GM21390 (cell line): ENCODE data around the gene FIG4.
A peak's percentile ranks its signal among the peaks of the same experiment; 100 is the strongest.
"Not testable (repeated sequence)": the region's sequence is repeated elsewhere in the genome, so short reads cannot be mapped to it uniquely, and the experiment has no call there.

Experiments used
- ATAC-seq: cut with Tn5 transposase; IDR thresholded peaks from one replicate; pipeline ENCODE4 v1.9.1; 2021; ENCODE audit not compliant: unreplicated experiment

The FIG4 gene

GRCh38 chr6:109690737-109691621 lies at the start of gene FIG4, which contains the start of gene AK9:
Gene FIG4 (plus strand): TSS chr6:109691296. CDS start chr6:109691436, 140 bp downstream.
Gene AK9 (minus strand): TSS chr6:109691202. CDS start chr6:109675745, 15,457 bp downstream.
- peak; percentile 89 for ATAC-seq

- no peak for ATAC-seq
Observed at GRCh38 chr6:109644131-109644530, 47.0 kb upstream of the FIG4 start.

- ATAC-seq: no peak
Observed at GRCh38 chr6:109653264-109653663, 37.8 kb upstream of the FIG4 start.

- no peak for ATAC-seq
Observed at GRCh38 chr6:109655761-109656262, 35.3 kb upstream of the FIG4 start.

- ATAC-seq: peak; percentile 63
Observed at GRCh38 chr6:109660526-109661320, 30.4 kb upstream of the FIG4 start.

GRCh38 chr6:109662192-109662591 lies 28.9 kb upstream of the FIG4 start:
- no peak for ATAC-seq

DNA sequence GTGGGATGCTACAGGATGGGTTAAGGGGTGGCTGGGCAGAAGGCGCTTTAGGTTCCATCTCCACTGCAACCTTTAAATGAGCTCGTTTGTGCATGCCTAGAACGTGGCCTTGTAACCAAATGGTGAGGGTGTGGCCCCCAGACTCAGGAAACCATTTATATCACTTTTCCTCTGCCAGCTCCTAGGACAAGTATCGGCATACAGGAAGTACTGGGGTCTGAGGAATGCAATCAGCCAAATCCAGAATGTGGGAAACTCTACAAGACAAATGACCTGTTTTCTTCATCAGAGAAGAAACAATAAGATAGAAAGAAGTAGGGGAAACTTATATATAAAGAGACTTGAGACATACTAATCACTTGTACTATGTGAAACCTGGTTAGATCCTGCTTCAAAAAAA lies 21.3 kb upstream of the FIG4 start:
- ATAC-seq: no peak

GRCh38 chr6:109671733-109672132 lies 19.4 kb upstream of the FIG4 start:
- ATAC-seq: no peak

DNA sequence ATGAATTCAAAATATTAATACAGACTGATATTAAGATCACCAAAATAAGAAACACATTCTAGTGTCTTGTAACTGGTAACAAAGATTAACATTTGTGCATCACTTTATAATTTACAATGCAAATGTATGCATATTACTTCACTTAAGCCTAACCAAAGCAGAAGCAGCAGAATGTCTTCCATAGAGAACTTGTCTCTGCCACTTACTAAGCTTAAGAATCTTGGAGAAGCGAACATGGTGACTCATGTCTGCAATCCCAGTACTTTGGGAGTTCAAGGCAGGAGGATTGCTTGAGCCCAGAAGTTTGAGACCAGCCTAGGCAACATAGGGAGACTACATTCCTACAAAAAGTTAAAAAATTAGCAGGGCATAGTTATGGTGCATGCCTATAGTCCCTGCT lies 18.9 kb upstream of the FIG4 start:
- ATAC-seq: no peak

DNA sequence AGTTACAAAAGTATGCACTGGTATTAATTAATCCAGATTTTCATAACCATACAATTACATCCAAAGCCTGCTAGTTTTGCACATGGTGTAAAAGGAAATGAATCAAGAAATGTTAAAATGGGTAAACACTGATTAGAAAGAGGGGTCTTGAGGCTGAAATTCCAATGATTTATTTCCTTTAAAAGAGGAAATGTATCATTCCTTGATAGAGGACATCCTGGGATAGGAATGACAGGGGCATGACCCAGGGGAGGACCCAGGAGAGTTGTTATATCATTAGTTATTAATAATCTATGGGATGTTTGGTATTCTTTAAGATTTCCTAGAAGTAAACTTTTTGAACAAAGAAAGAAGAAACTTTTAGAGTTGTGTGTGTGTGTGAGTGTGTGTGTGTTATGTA lies 18.3 kb upstream of the FIG4 start:
- ATAC-seq: no peak

DNA sequence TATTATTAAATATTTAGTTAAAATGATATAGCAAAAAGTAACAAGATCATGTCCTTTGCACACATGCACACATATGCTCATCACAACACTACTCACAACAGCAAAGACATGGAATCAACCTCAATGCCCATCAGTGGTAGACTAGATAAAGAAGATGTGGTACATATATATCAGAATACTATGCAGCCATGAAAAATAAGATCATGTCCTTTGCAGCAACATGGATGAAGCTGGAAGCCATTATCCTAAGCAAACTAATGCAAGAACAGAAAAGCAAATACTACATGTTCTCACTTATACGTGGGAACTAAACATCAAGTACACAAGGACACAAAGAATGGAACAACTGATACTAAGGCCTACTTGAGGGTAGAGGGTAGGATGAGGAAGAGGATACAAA lies 14.4 kb upstream of the FIG4 start:
- no peak for ATAC-seq

GRCh38 chr6:109678240-109678639 lies 12.9 kb upstream of the FIG4 start:
- no peak for ATAC-seq

DNA sequence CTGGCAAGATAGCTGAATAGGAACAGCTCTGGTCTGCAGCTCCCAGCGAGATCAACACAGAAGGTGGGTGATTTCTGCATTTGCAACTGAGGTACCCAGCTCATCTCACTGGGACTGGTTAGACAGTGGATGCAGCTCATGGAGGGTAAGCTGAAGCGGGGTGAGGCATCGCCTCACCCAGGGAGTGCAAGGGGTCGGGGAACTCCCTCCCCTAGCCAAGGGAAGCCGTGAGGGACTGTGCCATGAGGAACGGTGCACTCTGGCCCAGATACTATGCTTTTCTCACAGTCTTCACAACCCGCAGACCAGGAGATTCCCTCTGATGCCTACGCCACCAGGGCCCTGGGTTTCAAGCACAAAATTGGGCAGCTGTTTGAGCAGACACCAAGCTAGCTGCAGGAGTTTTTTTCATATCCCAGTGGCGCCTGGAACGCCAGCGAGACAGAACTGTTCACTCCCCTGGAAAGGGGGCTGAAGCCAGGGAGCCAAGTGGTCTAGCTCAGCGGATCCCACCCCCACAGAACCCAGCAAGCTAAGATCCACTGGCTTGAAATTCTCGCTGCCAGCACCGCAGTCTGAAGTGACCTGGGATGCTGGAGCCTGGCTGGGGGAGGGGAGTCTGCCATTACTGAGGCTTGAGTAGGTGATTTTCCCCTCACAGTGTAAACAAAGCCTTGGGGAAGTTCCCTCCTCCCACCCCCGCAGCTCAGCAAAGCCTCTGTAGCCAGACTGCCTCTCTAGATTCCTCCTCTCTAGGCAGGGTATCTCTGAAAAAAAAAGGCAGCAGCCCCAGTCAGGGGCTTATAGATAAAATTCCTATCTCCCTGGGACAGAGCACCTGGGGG lies 12.2 kb upstream of the FIG4 start:
- not testable (repeated sequence) for ATAC-seq

- no peak for ATAC-seq
Observed at GRCh38 chr6:109686566-109687265, 4.4 kb upstream of the FIG4 start.

DNA sequence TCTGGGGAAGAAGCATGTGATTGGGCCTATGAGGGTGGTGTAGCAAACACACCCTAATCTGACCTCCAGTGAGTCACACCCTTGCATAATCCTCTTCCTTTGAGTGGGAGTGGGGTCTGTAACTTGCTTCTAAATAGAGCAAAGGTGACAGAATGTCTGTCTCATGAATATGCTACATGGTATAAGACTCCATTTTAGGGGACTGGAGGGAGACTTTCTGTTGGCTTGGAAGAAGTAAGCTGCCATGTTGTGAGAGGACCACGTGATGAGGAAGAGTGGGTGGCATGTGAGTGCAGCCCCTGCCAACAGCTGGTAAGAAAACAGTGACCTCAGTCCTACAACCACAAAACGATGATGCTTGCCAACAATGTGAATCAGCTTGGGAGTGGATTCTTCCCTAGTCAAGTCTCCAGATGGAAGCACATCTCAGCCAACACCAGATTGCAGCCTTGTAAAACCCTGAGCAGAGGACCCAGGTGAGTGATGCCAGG lies 3.8 kb upstream of the FIG4 start:
- no peak for ATAC-seq

GRCh38 chr6:109690373-109690736 lies 741 bp upstream of the FIG4 start:
- ATAC-seq: peak; percentile 44

GRCh38 chr6:109693111-109693510 lies 2.0 kb downstream of the FIG4 start:
- ATAC-seq: peak; percentile 31

DNA sequence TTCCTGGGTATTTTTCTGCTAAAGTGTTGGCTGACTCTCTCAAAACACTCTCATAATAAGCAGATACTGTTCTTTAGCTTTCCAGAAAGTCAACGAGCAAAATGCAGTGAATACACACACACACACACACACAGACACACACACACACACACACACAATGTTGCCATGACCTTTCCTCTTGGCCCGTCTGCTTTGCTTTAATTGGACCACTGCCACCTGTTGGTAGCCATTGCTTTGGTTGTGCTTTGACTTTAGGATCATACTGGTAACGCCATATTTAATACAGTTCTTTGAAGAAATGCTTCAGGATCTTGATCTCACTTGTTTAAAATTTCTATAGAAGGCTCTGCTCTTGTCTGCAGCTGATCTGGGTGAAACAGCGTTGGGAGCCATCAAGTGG lies 4.4 kb downstream of the FIG4 start:
- ATAC-seq: no peak

DNA sequence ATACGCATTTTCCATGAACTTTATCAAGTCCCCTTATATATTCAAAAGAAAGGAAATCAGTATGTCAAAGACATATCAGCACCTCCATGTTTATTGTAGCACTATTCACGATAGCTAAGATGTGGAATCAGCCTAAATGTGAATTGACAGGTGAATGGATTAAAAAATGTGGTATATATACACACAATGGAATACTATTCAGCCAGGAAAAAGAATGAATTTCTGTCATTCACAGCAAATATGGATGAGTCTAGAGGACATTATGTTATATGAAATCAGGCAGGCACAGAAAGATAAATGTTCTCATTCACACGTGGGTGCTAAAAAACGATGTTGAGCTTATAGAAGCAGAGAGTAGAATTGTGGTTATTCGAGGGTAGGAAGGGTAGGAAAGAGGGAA lies 5.3 kb downstream of the FIG4 start:
- ATAC-seq: no peak

DNA sequence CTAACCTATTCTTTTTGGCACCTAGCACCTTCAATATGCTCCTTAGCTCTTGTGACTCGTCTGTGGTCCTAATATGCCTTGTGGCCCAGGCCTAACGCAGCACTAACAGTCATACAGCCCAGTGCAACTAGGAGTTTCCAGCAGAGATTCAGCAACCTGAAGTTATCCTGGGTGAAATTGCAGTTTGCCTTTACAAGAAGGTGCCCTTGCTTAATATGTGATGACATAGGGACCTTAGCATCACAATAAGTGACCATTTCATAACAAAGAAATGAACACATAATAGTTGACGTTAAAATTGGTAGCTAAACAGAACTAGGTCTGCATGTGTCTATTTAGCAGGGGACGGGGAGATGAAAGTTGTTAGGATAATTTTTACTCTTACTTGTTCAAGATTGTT lies 10.1 kb downstream of the FIG4 start:
- ATAC-seq: no peak
